ENCODE data around the gene CEP41.

Gene CEP41

GRCh38 chr7:130440527-130441365 lies at the start of gene CEP41:
Gene CEP41, minus strand, starts transcription at chr7:130441016. Its CDS starts 50 bp downstream, at chr7:130440966.
- DNase-seq (ENCODE audit: low spot score) = peak; percentile 95

- DNase-seq (ENCODE audit: low spot score) = peak; percentile 5
Observed at GRCh38 chr7:130490311-130490791, 49.5 kb upstream of the CEP41 start.

- no peak for DNase-seq (ENCODE audit: low spot score)
Observed at GRCh38 chr7:130489140-130489983, 48.5 kb upstream of the CEP41 start.

- peak; percentile 5 for DNase-seq (ENCODE audit: low spot score)
Observed at GRCh38 chr7:130488392-130489139, 47.8 kb upstream of the CEP41 start.

GRCh38 chr7:130486954-130487436 lies 46.2 kb upstream of the CEP41 start:
- peak; percentile 11 for DNase-seq (ENCODE audit: low spot score)

- peak; percentile 66 for DNase-seq (ENCODE audit: low spot score)
Observed at GRCh38 chr7:130486114-130486953, 45.5 kb upstream of the CEP41 start.

- no peak for DNase-seq (ENCODE audit: low spot score)
Observed at GRCh38 chr7:130485734-130486113, 44.9 kb upstream of the CEP41 start.

- DNase-seq (ENCODE audit: low spot score) = no peak
Observed at GRCh38 chr7:130483031-130483430, 42.2 kb upstream of the CEP41 start.

- no peak for DNase-seq (ENCODE audit: low spot score)
Observed at GRCh38 chr7:130481898-130482297, 41.1 kb upstream of the CEP41 start.

GRCh38 chr7:130479716-130480400 lies 39.0 kb upstream of the CEP41 start:
- no peak for DNase-seq (ENCODE audit: low spot score)

GRCh38 chr7:130478991-130479390 lies 38.2 kb upstream of the CEP41 start:
- no peak for DNase-seq (ENCODE audit: low spot score)

- DNase-seq (ENCODE audit: low spot score) = no peak
Observed at GRCh38 chr7:130476297-130477150, 35.7 kb upstream of the CEP41 start.

- no peak for DNase-seq (ENCODE audit: low spot score)
Observed at GRCh38 chr7:130475776-130476175, 35.0 kb upstream of the CEP41 start.

GRCh38 chr7:130473876-130474275 lies 33.1 kb upstream of the CEP41 start:
- no peak for DNase-seq (ENCODE audit: low spot score)

- DNase-seq (ENCODE audit: low spot score) = no peak
Observed at GRCh38 chr7:130473289-130473688, 32.5 kb upstream of the CEP41 start.

GRCh38 chr7:130471974-130472373 lies 31.2 kb upstream of the CEP41 start:
- no peak for DNase-seq (ENCODE audit: low spot score)

GRCh38 chr7:130468612-130469011 lies 27.8 kb upstream of the CEP41 start:
- no peak for DNase-seq (ENCODE audit: low spot score)

GRCh38 chr7:130463553-130464434 lies 23.0 kb upstream of the CEP41 start:
- DNase-seq (ENCODE audit: low spot score) = no peak

All from cerebellar cortex (tissue), 1 donor.